HG02943 (cell line): Measurements from ENCODE around the gene CD5L.

Source experiments
- ATAC-seq: cut with Tn5 transposase; IDR thresholded peaks from one replicate; pipeline ENCODE4 v1.9.1; 2021; ENCODE audit warnings: mild to moderate bottlenecking, low read depth, moderate library complexity; ENCODE audit not compliant: unreplicated experiment

The CD5L gene

GRCh38 chr1:157819896-157820295, 21.7 kb downstream of the CD5L start, which contains the start of gene FCRL1:
Gene FCRL1, minus strand, starts transcription at chr1:157820120. Its CDS starts 83 bp downstream, at chr1:157820037.
- ATAC-seq, result no peak

GRCh38 chr1:157819215-157819614, 22.4 kb downstream of the CD5L start:
- ATAC-seq, result no peak

- ATAC-seq, result no peak
Measured at GRCh38 chr1:157813269-157813668, 28.3 kb downstream of the CD5L start.

GRCh38 chr1:157806431-157807149, 35.0 kb downstream of the CD5L start:
- peak; percentile 92 for ATAC-seq

- no peak for ATAC-seq
Measured at GRCh38 chr1:157803851-157804250, 37.8 kb downstream of the CD5L start.

GRCh38 chr1:157799996-157800395, 41.6 kb downstream of the CD5L start:
- no peak for ATAC-seq

- ATAC-seq, result no peak
Measured at GRCh38 chr1:157798211-157798610, 43.4 kb downstream of the CD5L start.

GRCh38 chr1:157785248-157785647, 56.4 kb downstream of the CD5L start:
- ATAC-seq, result no peak

- ATAC-seq, result no peak
Measured at GRCh38 chr1:157784801-157785200, 56.8 kb downstream of the CD5L start.

- ATAC-seq, result no peak
Measured at GRCh38 chr1:157782931-157783330, 58.7 kb downstream of the CD5L start.

- ATAC-seq, result no peak
Measured at GRCh38 chr1:157781048-157781447, 60.6 kb downstream of the CD5L start.
